HK-2 (cell line): ENCODE results near the gene UBXN6.

Experiments used
- DNase-seq: peaks from one replicate; pipeline ENCODE4 v3.0.0-alpha.2; 2018; ENCODE audit not compliant: unreplicated experiment

The UBXN6 gene

GRCh38 chr19:4439243-4439642 is 18.4 kb downstream of the UBXN6 start:
- no peak for DNase-seq

- no peak for DNase-seq
These were observed 20.5 kb downstream of the UBXN6 start for GRCh38 chr19:4437103-4437502.

GRCh38 chr19:4436231-4436630 is 21.4 kb downstream of the UBXN6 start:
- no peak for DNase-seq

- DNase-seq, result no peak
These were observed 23.2 kb downstream of the UBXN6 start for GRCh38 chr19:4434391-4434790.

DNA sequence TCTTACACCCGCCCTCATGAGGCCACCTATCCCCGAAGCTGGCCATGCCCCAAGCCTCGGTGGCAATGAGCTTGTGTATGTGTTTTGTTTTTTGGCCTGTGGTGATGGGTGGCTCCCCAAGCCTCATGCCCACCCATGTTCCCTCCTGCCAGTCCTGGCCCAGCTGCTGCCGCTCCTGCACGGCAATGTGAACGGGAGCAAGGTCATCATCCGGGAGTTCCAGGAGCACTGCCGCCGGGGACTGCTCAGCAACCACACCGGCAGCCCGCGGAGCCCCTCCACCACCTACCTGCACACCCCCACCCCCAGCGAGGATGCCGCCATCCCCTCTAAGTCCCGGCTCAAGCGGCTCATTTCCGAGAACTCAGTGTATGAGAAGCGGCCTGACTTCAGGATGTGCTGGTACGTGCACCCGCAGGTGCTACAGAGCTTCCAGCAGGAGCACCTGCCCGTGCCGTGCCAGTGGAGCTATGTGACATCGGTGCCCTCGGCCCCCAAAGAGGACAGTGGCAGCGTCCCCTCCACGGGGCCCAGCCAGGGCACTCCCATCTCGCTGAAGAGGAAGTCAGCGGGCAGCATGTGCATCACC is 24.6 kb downstream of the UBXN6 start:
- no peak for DNase-seq

- DNase-seq, result no peak
These were observed 25.6 kb downstream of the UBXN6 start for GRCh38 chr19:4431808-4432674.

- no peak for DNase-seq
These were observed 26.3 kb downstream of the UBXN6 start for GRCh38 chr19:4431296-4431695.

DNA sequence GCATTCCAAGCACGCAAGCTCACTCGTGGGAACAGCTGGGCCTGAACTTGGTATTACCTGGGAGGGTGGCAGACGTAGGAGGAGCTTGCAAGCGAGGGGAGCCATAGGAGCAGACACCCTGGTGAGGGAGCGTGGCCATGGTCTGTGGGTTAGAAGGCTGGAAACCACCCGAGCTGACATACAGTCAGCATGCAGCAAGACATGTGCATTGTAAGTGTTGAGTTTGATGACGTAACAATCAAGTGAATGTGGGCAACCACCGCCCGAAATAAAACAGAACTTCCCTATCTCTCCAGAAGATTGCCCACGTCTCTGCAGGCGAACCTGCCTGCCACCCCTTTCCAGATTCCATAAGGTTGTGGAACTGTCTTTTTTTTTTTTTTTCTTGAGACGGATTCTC is 26.8 kb downstream of the UBXN6 start:
- DNase-seq, result no peak

DNA sequence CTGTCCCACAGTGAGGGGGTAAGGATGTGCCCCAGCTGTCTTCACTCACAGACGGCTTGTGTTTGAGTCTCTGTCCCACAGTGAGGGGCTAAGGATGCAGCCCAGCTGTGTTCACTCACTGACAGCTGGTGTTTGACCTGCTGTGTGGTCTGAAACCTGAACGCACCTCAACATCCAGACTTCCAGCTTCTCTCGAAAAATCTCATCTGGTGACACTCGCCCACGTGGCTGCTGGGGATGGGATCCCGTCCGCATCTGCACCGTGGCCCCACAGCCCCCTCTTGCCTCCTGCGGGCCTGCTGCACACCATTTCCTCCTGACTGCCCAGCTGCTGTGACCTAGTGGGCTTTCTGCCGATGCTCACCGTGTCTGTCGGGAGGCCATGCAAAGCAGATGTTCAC is 27.8 kb downstream of the UBXN6 start:
- DNase-seq, result no peak

GRCh38 chr19:4429256-4429655 is 28.3 kb downstream of the UBXN6 start:
- no peak for DNase-seq

DNA sequence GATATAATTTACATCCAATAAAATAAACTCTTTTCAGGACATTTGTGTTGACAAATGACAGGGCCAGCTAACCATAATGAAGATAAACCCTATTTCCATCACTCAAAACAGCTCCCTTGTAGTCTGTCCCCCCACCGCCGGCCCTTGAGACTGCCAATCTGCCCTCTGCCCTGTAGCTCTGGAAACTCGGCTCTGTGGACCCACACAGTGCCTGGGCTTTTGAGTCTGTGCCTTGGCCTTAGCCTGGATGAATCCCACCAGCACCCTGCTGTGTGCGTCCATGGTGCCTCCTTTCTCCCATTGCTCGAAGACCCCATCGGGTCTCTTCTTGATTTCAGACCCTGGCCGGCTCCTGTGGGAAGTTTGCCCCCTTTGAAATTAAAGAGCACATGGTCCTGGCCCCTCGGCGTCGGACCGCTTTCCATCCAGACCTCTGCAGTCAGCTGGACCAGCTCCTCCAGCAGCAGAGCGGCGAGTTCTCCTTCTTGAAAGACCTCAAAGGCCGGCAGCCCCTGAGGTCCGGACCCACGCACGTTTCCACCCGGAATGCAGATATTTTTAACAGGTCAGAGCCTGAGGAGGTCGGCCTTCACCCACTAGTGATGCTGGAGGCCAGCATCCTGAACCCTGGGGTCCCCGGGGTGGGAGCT is 29.1 kb downstream of the UBXN6 start:
- DNase-seq, result no peak

DNA sequence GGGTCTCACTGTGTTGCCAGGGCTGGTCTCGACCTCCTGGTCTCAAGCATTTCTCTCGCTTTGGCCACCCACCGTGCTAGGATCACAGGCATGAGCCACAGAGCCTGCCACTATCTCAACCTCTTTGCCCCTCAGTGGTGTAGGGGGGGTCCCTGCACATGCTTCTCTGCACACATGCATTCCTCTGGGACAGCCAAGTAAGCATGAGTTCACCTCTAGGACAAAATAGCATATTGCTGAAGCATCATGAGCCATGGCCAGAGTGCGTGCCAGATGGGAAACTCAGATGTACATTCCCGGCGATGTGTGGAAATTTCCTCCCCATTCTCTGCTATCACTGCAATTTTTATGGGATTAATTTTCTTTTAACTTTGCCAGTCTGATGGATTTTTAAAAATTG is 32.1 kb downstream of the UBXN6 start:
- DNase-seq, result no peak

DNA sequence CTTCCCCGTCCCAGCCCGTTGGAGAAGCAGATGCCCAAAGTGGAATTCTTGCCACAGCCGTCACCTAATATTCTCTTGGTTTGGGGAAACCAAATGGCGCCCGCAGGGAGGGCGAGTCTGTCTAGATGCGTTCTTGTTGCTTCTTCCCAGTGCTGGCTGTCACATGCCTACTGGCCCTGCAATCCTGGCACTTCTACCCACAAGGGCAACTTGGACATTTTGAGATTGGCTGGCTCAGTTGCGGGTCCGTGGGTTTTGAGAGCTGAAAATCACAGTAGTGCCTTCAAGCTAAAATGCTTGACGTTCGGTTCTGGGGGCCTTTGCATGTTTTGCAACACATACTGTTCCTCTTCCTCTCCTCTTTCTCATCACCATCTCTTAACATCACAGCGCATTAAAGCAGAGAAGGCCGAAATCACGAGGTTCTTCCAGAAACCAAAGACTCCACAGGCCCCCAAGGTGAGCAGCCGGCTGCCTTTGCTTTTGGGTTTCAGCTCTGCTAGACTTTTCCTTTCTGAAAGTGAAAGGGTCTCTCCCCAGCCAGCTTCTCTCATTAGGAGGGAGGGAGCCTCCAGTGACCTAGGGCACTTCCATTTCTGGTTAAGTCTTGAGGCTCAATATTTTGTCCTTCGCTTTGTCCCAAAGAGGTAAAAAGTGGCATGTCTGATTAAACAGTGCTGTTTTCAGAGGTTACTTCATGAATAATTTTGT is 34.0 kb downstream of the UBXN6 start:
- DNase-seq, result no peak

DNA sequence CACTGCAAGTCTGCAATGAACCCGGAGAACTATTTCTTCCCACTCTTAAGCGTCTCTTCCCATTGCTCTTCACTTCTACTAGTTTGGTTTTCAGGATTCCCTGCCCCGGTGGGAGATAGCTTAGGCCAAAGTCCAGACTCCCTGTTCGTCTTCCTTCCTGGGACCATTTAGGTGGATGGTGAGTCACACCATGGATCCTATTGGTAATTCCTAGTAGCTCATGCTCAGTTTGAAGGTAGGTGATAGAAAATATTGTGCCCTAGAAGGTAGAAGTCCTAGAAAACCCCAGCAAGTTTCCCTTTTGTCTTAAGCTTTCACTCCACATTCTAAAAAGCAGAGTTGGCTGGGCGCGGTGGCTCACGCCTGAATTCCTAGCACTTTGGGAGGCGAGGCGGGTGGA is 41.3 kb downstream of the UBXN6 start:
- no peak for DNase-seq

GRCh38 chr19:4415352-4415751 is 42.2 kb downstream of the UBXN6 start:
- DNase-seq, result no peak

GRCh38 chr19:4414800-4415321 is 42.7 kb downstream of the UBXN6 start:
- DNase-seq, result no peak

DNA sequence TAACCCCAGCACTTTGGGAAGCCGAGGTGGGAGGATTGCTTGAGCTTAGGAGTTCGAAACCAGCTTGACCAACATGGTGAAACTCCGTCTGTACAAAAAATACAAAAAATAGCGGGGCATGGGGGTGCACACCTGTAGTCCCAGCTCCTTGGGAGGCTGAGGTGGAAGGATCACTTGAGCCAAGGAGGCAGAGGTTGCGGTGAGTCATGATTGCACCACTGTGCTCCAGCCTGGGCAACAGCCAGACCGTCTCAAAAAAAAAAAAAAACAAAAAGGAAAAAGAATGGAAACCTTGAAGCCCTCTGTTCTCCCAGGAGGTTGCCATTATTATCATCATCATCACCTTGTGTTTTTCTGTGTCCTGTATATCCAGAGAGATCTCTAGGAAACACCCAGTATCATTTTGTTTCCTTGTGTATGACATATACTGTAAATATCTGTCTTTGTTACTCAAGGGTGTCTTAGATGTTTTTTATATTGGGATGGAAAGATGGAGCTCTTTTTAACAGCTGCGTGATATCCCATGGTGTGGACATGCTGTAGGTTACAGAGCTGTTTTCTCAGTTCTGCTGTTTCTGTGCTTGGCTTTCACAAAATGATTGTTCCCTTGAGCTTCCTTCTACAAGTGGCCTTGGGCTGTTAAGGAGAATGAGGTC is 43.3 kb downstream of the UBXN6 start:
- DNase-seq, result no peak

DNA sequence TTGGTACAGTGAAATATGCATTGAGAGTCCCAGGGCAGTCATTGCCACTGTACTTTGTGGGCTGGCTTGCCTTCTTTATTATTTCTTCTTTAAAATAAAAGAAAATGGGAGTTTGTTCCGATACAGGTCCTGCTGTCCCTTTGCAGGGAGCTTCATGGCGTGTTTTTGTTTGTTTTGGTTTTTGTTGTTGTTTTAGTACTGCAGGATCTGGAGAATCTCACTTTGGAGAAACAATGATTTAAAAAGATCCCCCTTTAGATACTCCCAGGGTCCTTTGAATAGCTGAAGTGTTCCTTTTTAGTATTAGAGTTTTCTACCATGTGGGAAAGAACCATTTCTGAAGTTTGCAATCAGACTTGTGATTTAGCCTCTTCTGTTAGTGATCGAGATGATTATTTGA is 44.0 kb downstream of the UBXN6 start:
- no peak for DNase-seq

DNA sequence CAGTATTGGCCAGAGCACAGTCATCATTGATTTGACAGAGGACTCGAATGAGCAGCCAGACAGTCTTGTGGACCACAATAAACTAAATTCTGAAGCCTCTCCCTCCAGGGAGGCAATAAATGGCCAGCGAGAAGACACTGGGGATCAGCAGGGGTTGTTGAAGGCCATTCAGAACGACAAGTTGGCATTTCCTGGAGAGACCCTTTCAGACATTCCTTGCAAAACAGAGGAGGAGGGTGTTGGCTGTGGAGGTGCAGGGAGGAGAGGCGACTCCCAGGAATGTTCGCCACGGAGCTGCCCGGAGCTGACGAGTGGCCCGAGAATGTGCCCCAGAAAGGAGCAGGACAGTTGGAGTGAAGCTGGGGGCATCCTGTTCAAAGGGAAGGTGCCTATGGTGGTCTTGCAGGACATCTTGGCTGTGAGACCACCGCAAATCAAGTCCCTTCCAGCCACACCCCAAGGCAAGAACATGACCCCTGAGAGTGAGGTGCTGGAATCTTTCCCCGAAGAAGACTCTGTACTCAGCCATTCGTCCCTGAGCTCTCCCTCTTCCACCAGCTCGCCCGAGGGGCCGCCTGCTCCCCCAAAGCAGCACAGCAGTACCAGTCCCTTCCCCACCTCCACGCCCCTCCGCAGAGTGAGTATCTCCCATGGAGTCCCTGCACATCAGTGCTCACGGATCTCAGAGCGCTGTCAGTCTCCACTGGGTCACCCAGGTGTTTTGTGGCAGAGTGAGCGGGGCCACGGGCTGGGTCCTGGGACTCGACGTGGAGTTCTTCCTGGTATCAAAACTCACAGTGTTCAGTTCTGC is 48.3 kb downstream of the UBXN6 start:
- DNase-seq, result no peak

GRCh38 chr19:4406626-4407025 is 51.0 kb downstream of the UBXN6 start:
- no peak for DNase-seq

DNA sequence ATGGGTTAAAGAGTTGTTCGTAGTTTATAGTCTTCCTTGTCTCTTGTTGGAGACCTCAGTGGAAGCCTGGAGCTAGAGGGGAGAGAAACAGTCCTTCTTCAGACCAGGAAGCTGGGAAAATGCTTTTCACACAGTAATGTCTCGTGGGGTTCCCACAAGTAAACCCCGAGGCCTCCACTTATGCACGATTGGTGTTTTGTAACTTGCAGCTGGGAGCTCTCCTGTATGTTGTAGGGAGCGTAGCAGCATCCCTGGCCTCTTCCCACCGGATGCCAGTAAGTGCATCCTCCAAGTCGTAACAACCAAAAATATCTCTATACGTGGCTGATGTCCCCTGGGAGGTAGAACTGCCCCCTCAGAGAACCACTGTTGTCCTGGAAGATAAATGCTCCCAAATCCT is 51.6 kb downstream of the UBXN6 start:
- no peak for DNase-seq
